GM19468 (cell line): ENCODE data around the gene RHBDL1.

Experiments
- ATAC-seq: cut with Tn5 transposase; IDR thresholded peaks from one replicate; pipeline ENCODE4 v1.9.1; 2021; ENCODE audit warnings: mild to moderate bottlenecking, moderate library complexity, moderate number of reproducible peaks; ENCODE audit not compliant: unreplicated experiment; ENCODE audit errors: extremely low read depth

Gene RHBDL1

DNA sequence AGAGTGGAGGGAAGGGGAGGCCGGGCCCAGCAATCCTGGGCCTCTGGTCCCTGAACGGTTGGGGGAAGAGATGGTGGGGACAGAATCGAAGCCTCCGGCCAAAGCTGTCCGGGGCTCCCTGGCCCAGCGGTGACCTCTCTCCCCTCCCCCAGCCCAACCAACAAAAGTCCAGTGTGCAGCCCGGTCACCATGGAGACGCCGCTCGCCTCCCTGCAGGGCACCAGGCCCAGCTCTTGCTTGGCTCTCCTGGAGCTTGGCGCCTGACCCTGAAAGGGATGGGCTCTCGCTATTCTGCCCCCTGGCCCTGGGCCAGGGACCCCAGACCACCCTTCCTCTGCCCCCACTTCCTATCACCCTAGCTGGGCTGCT, 40.7 kb downstream of the RHBDL1 start:
- no peak for ATAC-seq

DNA sequence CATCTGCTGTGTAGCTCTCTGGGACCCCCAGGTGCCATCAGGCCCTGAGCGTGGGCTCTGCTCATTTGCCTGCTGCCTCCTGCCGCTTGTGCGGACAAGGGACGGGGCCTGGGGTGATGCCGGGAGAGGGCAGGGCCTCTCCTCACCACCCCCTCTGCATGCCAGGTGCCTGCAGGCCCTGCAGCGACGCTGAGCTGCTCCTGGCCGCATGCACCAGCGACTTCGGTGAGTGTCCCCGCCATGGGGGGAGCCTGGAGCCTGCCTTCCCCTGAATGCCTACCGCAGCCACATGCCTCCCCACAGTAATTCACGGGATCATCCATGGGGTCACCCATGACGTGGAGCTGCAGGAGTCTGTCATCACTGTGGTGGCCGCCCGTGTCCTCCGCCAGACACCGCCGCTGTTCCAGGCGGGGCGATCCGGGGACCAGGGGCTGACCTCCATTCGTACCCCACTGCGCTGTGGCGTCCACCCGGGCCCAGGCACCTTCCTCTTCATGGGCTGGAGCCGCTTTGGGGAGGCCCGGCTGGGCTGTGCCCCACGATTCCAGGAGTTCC, 41.4 kb downstream of the RHBDL1 start:
- no peak for ATAC-seq

DNA sequence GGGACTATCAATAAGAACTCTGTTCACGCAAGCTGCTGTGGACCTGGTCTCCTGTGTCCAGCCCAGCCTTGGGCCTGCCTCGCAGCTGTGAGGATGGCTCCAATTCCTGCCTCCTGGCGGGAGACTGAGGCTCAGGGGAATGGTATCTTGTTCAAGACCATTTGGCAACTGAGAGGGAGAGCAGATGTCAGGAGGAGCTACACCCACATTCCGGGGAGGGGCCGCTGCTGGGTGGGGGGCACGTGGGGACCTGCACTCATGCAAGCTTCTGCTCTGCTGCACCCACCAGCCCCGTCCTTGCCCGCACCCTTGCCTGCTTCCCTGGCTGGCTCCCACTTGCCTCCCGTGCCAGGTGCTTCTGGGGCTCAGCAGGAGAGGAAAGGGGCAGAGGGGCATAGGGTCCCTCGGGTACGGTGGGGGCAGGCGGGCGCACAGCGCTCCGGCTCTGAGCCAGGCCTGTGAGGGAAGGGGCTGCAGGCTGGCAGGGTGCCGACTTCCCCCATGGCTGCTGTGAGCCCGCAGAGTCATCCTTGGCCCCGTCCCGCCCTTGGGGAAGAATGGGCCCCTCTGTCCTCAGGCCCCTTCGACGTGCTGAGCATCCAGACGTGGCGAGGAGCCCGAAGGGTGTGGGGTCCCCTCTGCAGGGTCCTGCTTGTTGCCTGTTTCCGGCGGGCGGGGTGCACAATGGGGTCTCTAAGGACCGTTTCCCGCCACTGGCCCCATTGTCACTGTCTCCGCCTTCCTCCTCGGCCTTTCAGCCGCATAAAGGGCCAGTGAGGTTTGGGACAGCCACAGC, 42.2 kb downstream of the RHBDL1 start:
- no peak for ATAC-seq

DNA sequence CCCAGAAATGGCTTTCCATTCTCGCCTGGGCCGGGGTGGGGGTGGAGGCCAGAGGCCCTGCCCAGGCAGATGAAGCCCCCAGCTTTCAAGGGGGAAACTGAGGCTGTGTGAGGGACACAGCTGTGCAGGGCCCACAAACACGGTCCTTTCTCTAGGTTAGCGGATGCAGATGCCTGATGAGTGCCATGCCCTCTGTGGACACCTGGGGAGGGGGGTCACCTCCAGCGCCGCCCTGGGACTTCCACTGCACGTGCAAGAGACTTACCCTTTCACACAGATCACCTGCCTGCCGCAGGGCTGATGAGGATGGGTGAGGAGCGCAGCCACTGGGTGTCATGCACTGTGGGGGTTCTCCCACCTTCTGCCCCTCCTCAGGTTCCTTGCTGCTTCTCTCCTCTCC, 42.9 kb downstream of the RHBDL1 start:
- no peak for ATAC-seq

DNA sequence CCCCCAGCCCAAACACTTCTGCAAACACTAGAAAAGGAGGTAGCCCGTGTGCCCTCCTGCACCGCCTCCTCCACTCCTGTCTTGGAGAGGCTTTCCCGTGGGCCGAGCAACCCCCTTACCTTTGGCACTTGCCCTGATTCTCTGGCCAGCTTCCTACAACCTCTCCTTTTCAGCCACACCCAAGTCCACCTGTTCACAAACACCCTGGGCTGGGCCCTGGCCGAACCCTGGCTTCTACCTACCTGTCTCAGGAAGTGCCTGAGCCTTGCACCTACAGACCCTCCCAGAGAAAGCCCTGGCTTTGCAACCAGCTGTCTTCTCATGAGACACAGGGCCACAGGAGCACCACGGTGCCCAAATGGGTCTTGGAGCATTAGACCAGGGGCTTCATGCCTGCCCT, 43.5 kb downstream of the RHBDL1 start:
- ATAC-seq: no peak

DNA sequence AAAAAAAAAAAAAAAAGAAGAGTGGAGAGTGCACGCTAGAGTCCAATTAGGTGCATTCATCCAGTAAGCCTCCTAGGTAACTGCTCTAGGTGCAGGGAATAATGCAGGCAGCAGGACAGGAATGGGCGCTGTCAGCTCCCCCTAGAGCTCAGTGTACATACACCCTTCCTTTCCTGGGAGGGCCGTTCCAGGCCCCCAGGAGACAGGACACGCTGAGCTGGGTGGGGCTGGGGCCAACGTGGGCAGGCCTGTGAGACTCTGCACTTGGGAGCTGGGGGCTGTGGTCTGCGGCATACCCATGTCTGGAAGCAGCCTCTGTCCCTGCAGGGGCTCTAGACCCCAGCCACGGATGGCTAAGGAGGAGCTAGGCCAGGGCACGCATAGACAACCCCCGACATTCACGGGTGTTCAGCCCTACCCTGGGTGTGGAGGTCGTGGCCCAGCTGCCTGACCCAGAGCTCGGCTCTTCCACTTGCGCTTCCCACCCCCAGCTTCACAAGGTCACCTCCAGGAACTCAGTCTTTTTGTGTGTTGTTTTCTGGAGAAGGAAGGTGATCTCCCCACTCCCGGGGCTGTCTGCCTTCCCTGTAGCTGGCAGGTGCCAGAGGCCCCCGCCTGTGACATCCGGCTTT, 44.5 kb downstream of the RHBDL1 start:
- ATAC-seq: no peak

DNA sequence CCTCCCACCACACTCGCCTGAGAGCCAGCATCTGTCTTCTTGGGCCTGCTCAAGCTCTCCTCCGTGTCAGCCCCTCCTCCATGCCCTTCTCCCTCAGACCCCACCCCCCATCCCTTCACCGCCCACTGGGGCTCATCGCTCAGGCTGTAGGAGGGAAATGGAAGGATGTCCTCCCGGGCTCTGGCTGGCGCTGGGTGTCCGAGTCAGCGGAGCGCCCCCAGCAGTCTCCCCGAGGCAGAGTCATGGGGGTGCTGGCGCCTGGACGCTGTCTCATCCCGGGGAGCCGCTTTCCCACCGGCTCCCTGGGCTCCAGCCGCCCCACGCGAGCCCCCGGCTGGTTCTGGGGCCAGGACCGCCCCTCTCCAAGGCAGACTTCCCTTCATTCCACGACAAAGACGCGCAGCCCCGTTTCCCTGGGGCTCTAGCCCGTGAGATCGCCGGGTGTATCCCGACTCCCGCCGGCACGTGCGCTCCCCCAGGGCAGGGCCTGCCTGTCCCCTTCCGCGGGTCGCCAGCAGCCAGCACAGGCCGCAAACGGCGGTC, 45.0 kb downstream of the RHBDL1 start:
- no peak for ATAC-seq

DNA sequence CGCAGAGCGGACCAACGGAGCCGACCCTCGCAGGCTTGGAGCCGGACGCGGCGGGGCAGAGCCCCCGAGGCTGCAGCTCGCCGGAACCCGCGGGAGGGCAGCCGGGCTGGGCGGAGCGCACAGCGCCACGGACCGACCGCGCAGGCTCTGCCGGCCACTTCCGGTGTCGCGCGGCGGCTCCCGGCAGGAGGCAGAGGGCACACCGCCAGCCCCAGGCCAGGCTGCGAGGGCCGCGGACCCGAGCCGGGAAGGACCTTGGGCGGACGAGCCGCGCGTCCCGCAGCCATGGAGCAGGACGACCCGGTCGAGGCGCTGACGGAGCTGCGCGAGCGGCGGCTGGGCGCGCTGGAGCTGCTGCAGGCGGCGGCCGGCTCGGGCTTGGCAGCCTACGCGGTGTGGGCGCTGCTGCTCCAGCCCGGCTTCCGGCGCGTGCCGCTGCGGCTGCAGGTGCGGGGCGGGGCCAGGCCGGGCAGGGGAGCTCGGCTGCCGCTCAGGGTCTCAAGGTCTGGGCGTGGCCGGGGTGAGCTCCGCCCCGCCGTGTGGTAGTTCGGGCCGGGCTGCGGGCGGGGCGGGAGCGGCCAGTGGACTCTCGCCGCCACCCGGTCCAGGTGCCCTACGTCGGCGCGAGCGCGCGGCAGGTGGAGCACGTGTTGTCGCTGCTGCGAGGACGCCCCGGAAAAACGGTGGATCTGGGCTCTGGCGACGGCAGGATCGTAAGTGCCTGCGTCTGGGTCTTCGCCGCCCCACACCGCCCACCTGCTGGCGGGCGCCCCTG, 45.7 kb downstream of the RHBDL1 start, which contains the start of gene ANTKMT:
TSS of gene ANTKMT (plus strand) at position 157 of the 775 bp plus-strand sequence. CDS start at position 286, 129 bp downstream.
- peak; percentile 57 for ATAC-seq

DNA sequence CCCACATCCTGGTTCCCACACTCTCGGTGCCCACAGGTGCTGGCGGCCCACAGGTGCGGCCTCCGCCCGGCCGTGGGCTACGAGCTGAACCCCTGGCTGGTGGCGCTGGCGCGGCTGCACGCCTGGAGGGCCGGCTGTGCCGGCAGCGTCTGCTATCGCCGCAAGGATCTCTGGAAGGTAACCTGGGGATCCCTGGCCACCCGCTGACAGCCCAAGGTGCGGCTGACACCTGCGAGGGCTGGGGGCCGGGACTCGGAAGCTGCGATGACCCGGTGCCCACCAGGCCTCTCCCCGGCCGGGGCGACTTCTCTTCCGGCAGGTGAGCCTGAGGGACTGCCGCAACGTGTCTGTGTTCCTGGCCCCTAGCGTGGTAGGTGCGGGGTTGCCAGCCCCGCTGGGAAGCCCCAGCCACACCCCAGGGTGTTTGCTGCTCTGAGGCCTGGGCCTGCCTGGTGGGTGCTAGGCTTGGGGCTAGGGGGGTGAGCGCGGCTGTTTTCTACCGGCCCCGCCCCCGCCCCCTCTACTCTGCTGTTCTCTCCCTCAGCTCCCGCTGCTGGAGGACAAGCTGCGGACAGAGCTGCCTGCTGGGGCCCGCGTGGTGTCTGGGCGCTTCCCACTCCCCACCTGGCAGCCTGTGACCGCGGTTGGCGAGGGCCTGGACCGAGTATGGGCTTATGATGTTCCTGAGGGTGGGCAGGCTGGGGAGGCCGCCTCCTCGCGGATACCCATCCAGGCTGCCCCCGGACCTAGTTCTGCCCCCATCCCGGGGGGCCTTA, 46.5 kb downstream of the RHBDL1 start:
- no peak for ATAC-seq

DNA sequence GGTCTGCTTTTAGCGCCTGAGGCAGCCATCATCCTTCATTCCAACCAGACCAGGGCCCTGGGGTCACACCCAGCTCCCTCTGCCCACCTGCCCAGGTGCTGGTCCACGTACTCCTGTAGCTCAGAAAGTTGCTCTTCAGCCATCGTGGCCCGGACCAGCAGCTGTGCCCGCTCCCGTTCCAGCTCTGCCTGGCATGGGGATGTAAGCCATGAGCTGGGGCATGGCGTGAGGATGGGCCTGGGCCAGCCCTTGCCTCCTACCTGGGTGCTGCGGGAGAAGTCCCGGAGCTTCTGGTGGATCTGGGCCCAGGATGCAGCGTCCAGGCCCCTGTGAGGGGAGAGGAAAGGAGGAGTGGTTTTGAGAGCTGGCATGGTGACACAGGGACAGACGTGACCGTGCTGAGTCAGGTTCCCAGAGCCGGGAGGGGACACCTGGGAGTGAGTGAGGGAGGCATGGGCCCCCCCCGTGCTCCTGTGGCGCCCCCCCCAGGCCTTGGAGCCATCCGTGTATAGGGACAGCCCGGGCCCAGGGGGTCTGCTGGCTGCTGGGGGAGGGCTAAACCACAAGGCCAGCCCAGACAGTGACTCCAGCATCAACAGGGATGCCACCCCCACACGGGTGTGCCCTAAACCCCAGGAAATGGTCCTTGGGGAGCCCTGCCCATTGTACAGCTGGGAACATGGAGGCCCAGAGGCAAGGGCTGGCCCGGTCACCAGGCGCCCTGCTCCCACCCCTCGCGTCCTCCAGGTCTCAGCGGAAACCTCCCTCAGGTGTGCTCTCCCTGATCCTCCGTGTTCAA, 47.6 kb downstream of the RHBDL1 start:
- ATAC-seq: no peak

DNA sequence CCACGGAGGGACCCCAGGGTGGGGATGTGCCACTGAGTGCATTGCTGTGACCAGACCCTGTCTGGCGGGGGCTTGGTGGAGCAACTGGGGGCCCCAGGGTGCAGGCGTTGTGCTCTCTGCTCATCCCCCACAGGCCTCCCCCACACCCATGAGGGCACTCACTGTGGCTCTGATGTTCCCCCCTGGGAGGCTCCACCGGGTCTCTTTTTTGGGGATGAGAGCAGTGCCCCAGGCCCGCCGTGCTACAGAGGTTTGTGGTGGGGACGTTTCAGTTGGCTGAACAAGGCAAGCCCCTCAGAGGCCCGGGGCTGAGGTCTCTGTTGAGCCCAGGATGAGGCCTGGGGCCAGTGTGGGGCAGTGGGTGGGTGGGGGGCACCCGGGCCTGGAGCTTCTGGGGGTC, 48.2 kb downstream of the RHBDL1 start:
- no peak for ATAC-seq

DNA sequence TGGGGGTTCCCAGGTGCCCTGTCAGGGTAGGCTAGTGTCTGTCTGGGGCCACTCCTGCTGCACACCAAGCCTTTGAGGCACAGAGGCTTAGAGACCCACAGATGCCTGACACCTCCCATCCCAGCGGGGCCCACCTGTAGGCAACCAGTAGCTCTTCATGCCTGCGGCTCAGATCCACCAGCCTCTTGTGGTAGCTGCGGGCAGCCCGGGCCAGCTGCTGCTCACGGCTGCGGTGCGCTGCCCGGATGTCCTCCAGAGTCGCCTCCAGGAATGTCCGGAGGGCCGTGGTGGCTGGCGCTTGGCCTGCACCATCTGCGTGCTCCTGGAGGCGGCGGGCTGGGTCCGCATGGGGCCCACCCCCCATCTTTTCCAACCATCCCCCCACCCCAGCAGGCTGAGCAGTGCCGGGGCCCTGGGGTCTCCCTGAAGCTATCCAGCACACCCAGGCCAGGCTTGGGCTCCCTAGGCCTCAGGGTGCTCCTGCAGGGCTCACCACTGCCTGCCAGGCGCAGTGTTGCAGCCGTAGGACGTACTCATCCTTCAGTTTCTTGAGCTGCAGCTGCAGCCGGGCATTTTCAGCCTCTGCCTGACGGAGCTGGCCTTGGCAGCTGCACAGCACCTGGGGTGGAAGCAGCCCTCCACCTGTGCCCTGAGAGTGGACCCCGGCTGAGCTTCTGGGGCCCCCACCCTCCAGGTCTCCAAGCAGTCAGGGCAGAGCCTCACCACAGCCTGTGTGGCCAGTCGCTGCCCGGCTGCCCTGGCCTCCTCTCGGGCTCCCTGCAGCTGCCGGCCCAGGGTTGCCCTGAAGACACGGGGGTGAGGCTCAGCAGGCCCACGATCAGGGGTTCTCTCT, 48.9 kb downstream of the RHBDL1 start:
- no peak for ATAC-seq

DNA sequence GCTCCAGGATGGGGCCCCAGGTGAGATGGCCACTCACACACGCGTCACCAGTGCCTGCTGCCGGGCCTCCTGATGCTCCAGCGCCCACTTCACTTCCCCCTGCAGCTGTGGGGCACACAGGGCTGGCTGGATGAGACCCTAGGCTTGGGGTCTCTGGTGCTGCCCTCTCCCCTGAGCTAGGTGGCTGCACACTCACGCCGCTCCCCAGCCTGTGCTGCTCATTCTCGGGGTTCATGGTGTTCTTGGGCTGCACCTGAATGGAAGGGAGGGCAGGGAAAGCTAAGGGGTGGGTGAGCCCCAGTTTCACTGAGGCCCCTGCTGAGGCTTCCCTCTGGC, 49.5 kb downstream of the RHBDL1 start:
- no peak for ATAC-seq

DNA sequence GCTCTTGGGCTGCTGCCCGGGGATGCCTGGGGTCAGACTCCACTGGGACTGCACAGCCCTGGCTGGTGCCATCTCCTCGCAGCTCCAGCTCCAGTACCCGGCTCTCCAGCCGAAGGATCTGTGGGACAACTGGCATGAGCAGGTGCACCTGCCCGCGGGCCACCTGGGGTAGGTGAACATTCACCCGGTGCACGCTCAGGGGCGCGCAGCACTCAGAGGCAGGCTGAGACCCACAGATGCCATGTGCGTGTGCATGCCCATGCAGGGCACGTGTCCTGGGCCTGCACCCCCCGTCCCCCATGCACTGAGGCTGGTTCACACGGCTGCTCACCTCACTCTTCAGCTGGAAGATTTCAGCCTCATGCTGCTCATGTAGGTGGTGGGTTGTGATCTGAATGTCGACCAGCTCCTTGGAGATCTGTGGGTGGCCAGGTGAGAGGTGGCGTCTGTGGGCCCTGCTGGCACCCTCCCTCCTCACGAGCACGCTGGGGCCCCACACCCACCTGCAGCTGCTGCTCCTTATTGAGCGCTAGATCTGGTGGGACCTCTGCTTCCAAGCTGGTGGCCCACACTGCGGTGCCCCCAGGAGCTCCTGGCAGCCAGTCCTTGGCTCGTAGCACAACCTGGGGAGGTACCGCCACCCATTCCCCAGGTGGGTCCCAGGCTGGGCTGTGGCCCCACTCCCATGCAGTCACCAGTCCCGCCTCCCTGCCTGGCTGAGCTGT, 50.2 kb downstream of the RHBDL1 start:
- no peak for ATAC-seq

DNA sequence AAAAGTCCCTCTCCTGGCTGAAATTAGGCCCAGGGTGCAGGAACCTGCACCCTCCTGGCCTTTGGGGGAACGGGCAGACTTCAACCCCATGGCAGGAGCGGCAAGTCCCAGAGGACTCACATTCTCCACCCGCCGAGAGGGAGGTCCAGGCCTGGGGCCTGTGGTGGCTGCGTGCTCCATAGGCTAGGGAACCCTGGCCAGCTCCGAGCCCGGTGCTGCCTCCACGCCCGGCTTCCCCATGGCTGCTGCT, 50.6 kb downstream of the RHBDL1 start:
- no peak for ATAC-seq

DNA sequence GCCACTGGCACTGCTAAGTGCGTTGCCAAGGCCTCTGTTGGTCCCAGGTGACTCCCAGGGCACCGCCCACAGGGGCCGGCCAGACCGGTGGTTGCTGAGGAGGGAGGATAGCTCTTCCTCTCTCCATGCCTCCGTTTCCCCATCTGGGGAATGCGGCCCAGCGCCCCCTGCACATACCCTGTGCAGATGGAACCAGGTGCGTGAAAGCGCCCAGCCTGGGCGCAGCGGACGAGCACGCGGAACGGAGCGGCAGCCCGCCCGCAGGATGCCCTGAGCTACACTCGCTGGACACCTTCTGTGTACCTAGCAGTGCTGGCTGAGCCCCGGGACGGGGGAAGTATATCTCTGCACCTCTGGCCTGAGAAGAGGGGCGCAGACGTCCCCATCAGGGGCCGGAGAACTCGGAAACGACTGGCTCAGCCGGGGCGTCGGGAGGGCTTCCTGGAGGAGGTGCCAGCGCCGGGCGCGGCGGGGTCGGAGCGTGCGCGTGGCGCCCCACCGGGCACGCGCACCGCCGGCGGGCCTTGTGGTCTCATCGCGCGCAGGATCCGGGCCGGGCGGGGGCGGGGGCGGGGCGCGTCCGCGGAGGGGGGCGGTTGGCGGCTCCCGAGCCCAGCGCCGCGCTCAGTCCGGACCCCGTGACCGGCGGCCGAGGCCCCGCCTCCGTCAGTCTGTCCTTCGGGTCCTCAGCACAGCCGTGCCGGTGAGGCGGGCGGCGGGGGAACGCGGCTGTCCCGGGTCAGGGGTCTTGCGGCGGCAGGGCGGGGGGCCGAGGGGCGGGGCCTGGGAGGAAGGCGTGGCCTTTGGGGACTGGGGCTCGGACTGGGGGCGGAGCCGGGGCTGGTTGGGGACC, 51.2 kb downstream of the RHBDL1 start, which contains the start of the genes CCDC78 and HAGHL:
TSS of gene CCDC78 (minus strand) at position 6 of the 853 bp plus-strand sequence. CDS start 76 bp downstream, outside the sequence.
TSS of gene HAGHL (plus strand) at position 669 of the 853 bp plus-strand sequence. CDS start 404 bp downstream, outside the sequence.
- ATAC-seq: no peak
